Activated CD8-positive, alpha-beta memory T cell treated with anti-CD3 and anti-CD28 coated beads for 24 hours (primary cell): ENCODE measurements around the gene TOMM6.
"Not testable (repeated sequence)": the region's sequence is repeated elsewhere in the genome, so short reads cannot be mapped to it uniquely, and the experiment has no call there.

Source experiments
- DNase-seq: peaks from one replicate; pipeline ENCODE4 v3.0.0-alpha.2; 2020

The TOMM6 gene

DNA sequence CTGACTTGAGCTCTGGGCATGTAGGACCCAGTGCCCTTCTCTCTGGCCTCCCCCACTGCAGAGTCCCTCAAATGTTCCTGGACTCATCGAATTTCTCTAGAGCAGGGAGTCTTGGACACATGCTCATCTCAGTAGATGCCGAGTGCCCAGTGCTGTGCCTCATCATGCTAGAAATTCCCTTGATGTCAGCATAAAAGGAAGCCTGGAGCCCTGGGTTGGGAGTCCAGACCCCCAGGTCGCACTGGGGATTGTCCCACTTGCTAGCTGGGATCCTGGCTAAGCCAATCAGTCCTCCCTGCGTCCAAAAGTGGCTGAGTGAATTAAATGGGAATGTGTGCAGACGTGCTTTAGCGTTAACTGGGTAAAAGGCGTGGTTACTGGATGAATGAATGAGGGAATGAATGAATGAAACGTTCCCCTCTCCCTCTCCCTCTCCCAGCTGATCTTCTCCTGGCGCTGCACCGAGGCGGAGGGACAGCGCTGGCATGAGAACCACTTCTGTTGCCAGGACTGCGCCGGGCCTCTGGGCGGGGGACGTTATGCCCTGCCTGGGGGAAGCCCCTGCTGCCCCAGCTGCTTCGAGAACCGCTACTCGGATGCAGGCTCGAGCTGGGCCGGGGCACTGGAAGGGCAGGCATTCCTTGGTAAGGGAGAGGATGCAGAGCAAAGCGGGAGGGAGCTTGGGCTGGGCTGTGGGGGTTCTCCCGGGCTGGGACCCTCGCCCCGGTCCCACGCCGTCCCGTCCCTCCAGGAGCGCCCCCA is 1.6 kb upstream of the TOMM6 start:
- no peak for DNase-seq

DNA sequence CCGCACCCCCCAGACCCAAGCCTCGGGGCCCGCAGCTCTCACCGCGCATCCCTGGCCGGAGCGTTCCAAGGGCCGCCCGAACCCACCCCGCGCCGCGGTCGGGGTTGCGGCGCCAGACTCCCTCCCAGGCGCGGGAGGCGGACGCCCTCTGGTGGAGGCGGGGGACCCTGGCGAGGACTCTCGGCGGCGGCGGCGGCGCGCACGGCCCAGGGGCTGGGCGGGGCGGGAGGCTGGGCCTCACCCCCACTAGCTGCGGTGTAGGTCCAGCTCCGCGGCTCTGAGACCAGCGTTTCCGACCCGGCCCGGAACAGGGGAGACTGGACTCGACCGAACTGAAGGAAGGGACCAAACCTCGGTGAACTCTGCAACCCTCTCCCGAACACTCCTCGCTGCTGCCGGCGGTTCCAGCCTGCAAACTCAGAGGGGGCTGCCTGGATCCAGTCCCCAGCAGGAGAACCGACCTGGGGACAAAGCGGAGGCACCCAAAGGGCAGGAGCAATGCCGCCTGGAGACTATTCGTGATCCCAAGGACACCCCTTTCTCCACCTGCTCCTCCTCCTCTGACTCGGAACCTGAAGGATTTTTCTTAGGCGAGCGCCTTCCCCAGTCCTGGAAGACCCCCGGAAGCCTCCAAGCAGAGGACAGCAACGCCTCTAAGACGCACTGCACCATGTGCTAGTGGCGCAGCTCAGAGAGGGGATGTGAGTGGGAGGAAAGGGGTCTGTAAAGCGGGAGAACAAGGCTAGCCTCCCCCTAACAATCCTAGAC is 859 bp upstream of the TOMM6 start:
- peak; percentile 96 for DNase-seq

DNA sequence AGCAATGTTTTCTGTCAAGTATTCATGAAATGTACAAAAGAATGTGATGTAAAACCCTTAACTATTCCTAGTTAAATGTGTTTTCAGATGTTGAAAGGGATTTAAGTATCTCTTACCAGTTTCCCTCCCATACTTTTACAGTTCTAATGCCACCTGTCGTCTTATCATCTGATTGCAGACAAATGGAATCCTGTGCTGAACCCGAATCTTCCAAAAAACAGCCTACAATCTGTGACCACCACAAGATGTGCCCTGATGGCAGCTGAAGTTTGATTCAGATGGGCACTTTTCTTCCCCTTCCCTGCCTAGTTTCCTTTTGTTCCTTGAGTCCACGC is 1.9 kb downstream of the TOMM6 start:
- no peak for DNase-seq

DNA sequence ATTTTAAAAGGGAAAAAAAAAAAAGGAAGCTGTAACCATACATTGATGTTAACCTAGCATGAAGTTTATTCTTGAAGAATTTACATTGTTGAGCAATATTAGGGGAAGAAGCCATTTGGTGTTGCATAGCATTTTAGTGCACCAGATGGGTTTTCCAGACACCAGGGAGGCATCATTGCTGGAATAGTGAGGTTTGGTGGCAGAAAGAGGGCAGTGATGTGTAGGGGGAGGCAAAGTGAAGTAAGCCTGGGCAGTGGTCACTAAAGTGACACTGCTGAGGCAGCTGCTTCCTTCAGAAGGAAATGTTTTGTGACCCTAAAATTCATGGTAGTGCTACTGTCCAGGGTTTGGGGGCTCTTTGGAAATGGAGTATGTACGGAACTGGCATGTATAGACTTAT is 2.6 kb downstream of the TOMM6 start:
- peak; percentile 38 for DNase-seq

DNA sequence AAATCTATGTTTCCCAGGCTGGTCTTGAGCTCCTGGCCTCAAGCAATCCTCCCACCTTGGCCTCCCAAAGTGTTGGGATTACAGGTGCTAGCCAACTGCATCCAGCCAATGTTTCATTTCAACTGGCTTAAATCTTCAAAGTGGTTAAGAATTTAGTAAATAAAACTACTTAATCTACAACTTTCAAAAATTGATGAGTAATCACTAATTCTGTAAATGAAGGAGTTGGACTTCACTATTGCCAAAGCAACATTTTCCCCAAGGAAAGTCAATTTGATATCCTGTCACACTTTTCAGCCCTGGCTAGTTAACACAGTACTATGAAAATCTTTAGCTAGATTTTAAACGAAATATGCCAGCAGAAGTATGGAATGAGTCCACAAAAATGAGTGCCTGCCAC is 3.8 kb downstream of the TOMM6 start:
- DNase-seq = peak; percentile 9

DNA sequence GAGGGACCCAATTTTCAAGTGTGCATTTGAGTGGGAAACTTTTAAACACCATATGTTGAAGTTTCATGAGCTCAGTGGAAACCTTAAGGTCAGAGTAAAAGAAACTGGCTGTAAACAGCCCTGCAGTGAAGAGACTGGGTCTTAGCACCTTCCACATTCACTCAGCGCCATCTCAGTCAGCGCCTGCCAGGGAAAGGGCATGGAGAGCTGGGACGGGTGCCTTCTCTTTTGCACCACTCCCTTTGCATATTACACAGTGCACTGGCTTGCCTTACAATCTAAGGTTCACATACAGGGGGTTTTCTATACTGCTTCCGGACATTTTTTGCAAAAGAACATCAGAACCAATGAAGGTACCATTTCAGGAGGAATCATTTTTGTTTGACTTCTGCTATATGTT is 4.5 kb downstream of the TOMM6 start:
- DNase-seq = peak; percentile 51

DNA sequence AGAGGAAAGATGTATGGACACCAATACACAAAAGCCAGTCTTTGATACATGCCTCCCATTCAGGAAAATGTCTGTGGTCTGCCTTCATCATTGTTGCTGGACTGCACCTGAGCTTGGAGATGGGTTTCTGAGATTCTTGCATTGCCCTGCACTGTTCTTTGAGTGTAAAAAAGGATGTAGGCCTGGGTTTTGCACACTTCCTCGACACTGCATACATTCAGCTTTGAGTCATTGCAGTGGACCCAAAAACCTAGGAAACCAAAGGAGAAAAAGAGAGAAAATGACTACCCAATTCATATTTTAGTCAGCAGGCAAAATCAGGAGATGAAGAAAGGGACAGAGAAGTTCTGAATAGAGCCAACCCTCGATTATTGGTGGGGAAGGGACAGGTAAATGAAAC is 9.0 kb downstream of the TOMM6 start:
- DNase-seq = no peak

DNA sequence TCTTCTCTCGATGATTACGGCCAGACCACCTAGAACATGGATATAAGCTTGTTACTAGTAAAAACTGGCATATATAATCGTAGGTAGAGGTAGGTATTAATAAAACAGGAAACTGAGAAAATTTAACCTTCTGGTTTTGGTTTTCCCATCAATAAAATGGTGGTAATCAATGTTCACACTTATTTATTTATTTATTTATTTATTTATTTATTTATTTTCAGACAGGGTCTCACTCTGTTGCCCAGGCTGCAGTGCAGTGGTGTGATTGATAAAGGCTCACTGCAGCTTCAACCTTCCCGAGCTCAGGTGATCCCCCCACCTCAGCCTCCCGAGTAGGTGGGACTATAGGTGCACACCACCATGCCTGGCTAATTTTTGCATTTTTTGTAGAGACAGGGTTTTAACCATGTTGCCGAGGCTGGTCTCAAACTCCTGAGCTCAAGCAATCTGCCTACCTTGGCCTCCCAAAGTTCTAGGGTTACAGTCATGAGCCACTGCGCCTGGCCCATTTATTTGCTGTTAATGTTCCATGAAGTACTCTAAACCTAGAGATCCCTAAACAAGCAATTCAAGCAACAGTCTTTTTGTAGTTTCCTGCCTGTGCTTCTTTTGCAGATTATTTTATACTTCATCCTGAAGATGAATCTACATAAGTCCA is 11.5 kb downstream of the TOMM6 start:
- peak; percentile 13 for DNase-seq

DNA sequence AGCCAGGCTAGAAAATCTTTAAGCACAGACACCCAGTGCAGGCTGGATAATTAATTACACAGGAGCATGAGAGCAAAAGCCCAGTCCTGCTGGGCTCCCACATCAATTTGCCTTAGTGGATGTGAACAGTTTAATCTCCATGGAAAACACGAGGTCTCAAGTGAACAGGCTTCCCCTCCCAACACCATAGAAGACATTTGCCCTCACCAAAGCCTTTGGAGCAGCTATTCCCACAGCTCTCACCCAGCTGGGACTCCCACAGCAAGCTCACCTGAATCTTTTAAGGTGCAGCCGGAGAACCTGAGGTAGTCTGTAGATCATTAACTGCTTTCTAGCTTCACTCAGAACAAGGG is 12.0 kb downstream of the TOMM6 start:
- DNase-seq = peak; percentile 32

DNA sequence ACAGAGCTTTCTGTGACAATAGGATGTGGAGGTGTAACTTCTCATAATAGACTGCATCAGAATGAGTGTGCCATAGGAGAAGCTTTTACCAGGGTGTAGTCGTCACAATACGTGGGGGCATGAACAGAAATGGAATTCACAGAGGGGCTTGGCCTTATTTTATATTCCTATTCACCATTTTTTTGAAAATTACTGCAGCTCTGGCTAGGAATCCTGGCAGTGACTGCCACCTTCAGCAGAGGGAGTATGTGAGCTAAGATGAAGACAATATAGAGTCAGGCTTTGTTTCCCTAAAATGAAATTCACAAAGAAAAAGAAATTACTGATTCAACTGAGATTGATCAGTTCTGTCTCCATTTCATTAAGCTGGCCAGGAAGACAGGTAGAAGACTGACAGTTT is 13.9 kb downstream of the TOMM6 start:
- DNase-seq = no peak

DNA sequence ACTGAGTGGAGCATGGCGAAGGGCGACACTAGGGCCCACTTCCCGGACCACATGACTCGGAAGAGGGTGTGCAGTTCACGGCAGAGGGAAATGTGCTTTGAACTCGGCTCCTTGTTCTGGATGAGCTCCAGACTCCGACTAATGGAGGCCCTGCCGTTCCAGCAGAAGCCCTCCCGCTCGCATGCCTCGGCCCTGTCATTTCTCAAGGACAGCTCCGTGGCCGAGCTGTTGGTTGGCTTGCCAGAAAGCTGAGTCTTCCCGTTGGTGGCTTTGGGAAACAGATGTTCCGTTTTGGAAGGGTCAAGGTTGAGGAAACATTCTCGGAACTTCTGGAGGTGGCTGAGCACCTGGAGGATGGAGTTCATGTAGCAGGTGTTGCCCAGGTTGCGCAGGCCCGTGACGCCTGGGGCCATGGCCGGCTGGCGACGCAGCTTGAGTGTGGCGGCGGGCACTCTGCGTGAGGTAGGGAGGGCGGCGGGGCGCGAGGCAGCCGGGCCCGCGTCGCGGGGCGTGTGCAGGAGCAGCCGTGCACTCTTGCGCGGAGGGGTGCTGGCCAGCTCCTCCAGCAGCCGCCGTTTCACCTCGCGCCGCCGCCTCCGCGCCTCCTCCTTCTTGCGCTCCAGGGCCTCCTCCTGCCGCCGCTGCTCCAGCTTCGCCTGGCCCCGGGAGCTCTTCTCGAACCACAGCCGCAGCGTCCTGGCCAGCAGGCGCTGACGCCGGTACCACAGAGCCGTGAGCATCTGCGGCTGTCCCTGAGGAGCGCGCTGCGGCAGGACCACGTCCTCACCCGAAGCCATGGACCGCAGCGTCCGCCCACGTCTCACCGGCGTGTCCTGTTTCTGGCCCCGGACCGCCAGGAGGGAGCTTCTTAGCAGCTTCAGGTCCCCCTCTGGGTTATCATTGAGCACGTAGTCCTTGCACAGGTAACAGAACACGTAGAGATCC is 18.6 kb downstream of the TOMM6 start:
- no peak for DNase-seq

DNA sequence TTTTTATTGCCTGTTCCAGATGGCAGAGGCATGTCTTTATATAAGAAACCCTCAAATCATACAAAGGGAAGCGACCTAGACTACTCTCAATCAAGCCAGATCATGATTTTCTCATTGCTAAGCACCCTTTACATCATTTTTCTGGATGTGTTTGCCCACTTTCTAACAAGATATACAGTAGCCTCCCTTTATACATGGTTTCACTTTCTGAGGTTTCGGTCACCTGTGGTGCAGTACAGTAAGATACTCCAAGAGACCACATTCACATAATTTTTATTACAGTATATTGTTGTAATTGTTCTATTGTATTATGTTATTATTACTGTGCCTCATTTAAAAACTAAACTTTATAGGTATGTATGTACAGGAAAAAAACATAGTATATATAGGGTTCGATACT is 23.6 kb downstream of the TOMM6 start:
- no peak for DNase-seq

DNA sequence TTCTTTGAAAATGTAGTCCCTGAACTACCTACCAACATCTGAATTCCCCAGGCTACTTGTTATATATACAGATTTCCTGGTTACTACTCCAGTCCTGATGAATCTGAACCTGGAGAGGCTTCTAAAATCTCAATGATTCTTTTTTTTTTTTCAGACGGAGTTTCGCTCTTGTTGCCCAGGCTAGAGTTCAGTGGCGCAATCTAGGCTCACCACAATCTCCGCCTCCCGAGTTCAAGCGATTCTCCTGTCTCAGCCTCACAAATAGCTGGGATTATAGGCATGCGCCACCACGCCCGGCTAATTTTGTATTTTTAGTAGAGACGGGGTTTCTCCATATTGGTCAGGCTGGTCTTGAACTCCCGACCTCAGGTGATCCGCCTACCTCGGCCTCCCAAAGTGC is 24.5 kb downstream of the TOMM6 start:
- not testable (repeated sequence) for DNase-seq

DNA sequence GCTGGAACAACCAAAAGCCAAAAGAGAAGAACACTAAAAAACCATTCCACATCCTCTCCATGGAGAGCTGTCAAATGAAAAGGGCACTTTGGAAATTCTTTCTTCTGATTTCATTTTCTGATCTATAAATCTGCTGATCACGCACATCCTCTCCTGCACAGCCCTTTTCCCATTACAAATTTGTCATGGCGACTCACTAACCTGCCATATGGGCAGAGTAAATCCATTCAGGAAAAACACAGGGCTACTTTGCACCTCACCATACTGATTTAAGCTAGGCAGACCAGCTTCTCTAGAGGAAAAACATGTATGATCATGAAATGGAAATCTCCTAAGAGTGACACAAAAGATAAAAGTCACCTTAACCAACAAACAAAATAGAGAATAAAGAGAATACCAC is 26.0 kb downstream of the TOMM6 start:
- DNase-seq = no peak

DNA sequence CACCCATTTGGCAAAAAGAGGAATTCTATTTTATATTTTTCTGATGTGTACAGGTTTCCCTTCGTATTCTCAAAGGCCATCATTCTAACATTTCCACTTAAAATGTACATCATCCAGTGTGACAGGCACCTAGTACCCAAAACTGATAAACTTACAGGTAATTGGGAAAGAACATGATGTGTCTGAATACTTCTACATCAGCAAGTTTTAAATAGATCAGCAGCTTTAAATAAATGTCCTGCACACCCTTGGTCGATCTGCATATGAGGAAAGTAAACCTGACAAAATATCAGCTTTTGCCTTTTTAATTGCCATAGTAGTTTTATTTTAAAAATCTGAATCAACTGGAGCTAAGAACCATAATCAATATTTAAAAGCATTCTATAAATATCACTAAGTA is 26.5 kb downstream of the TOMM6 start:
- no peak for DNase-seq

DNA sequence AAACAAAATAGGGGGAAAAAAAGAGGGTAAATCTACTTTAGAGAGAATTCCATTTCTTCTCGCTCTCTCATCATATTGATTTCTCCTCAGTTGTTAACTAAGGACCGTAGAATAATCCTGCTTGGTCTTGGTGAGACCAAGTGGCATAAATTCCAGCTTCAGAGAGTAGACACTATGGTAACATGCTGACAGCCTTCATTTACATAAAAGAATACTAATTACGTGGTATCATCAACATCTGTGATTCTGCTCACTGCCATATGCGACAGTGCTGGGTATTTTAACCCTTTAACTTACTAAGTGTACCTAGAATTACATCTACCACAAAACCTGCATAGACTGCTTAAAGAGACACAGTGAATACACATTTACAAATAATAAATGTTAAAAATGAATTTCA is 27.1 kb downstream of the TOMM6 start:
- DNase-seq = no peak

DNA sequence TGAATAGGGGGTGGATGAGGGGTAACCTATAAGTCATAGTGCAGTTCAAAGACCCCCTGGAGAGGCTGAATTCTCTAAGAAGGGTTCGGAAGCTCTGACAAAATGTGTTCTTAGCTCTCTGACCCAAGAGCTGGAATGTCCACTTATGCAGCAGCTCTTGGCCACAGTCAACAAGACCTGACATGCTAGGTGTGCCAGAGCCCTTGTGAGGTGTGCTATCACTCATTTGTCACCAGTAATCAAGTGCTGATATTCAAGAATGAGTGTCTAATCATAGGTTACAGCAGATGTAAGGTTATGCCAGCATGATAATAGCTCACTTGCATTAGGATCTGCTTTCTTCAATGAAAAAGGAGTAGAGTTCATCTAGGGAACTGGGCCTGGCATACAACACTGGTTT is 28.1 kb downstream of the TOMM6 start:
- no peak for DNase-seq

DNA sequence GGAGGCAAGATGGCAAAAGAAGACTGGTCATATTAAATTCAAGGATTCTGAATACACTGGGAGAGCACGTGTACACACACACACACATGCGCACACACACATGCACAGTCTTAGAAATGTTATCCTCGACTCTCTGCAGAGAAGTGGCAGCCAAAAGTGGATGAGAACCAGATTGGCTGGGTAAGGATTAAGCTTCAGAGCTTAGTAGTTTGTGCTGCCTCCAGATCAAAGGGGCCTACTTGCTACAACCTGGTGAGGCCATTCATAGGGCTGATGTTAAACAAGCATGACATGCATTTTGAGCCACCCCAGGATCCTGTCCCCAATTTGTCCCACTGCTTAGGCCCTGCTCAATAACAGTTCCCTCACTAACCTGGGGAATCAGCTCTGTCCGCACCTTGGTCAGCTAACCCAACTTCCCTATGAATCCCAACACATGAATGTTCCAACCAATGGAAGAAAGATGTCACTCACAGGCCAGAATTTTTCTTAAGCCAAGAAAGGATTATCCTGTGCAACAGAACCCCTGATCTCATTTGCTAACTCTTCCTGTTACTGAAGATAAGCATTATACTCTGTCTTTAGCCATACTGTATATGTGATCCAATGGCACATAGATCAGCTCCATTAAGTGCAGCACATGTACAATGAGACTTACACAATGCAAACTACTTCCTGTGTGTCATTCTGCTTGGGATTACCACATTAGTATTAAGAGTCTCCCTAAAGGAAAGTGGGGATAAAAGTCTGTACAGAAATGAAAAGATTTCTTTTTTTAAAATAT is 31.0 kb downstream of the TOMM6 start:
- DNase-seq = no peak

DNA sequence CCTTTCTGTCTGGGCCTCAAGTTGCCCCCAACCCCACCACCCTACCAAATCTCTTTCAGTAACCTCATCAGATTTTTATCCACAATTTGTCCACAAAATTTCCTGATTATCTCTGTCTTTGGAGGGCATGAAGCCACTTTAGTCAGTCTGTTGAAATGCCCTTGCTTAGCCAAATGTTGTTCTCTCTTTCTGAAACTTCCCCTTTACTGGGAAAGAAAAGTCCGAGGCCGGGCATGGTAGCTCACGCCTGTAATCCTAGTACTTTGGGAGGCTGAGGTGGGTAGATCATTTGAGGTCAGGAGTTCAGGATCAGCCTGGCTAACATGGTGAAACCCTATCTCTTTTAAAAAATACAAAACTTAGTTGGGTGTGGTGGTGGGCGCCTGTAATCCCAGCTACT is 33.8 kb downstream of the TOMM6 start:
- no peak for DNase-seq

DNA sequence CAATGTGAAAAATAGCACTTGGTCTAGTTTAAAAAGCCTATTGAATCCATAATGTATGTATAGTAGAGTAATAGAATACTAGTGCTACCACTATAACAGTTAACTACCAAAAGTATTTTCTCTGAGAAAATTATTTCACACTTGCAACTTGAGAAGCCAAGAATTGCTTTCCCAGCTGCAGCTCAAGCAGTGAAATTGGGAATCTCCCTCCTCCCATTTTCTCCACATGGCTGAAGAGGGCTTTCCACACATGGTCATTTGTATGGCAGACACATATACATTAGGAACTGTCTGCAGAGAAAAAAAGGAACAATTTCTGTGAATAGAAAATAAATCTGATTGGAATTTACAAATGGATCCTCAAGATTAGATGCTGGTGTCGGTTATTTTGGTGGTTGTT is 34.5 kb downstream of the TOMM6 start:
- DNase-seq = no peak

DNA sequence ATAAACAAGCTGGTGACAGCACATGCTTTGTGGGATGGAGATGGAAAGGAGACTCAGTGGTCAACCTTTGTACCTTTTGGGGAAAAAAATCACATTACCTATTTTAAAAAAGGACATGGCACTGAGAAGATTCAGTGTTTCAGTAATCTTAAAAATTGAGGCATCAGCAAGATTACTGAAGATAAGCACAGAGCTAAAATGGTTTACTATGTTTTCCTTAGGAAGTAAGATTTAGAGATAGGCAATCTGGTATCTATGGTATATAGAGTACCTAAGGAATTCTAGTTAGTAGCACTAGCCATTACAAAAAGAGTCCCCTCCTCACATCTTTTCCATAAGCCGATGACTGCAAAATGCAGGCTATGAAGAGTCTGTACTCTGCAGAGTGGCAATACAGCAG is 35.7 kb downstream of the TOMM6 start:
- no peak for DNase-seq
